K562 (cell line): ENCODE results near the gene RPL7A. TPM values are rescaled to one million over a fixed set of nuclear protein-coding genes. Genes with fewer than 3 reads are reported as not detected.

Experiments used
- ATAC-seq: fragments of 200-7000 bp; cut with Tn5 transposase; 3 replicates; pipeline ENCODE4 v1.9.1; 2020; ENCODE audit warnings: moderate library complexity
- BruUV-seq: library from RNA; stranded (reverse); fragments of 400-500 nt; replicated peaks from 2 replicates; lab custom pipeline; 2021; lab: Mats Ljungman, UMichigan
- CTCF ChIA-PET: fragments of 300-600 bp; formaldehyde crosslinking; extraction: SDS; loops from one replicate; lab custom pipeline; 2021; ENCODE audit warnings: low intra/inter-chr PET ratio; lab: Yijun Ruan, JAX
- POLR2A ChIA-PET: fragments of 300-600, 350-650 bp; sonication (Branson Sonifier 250); formaldehyde crosslinking; extraction: SDS; loops from one replicate; lab custom pipeline; 2021; ENCODE audit warnings: antibody characterized with exemption, inconsistent platforms; lab: Yijun Ruan, JAX
- DNase-seq, 4 experiments: peaks; one replicate each; pipeline versions ENCODE4 v3.0.0 to v3.0.0-alpha.2; 2011 to 2018; ENCODE audit warnings: low spot score in 3 of 4, mixed read lengths in 3 of 4; ENCODE audit errors: extremely low read depth in 1 of 4
- FAIRE-seq: peaks from 2 replicates; lab custom pipeline; 2011; peaks lifted over from hg19 to GRCh38; lab: Jason Lieb, UNC
- H2AFZ ChIP-seq: 2 replicates; pipeline ENCODE4 v1.6.0; 2011; ENCODE audit warnings: low read depth, low read length, control low read depth, inconsistent platforms
- H3K27ac ChIP-seq: fragments of 200-600 bp; 3 replicates; pipeline ENCODE4 v1.8.0; 2011; ENCODE audit warnings: low read depth, mild to moderate bottlenecking, control low read depth, inconsistent platforms, low read length, moderate library complexity, mixed read lengths; ENCODE audit errors: extremely low read depth
- H3K27me3 ChIP-seq, 2 experiments: fragments of 300-600 bp in 1 of 2; 2 replicates in 1 of 2; 3 replicates in 1 of 2; pipeline versions ENCODE4 v1.6.0 to v1.8.0; 2011; ENCODE audit warnings: inconsistent platforms in 2 of 2, low read length in 2 of 2, mild to moderate bottlenecking in 1 of 2, mixed read lengths in 1 of 2, moderate library complexity in 1 of 2; ENCODE audit not compliant: control insufficient read depth in 2 of 2, insufficient read depth in 2 of 2
- H3K36me3 ChIP-seq: fragments of 300-600 bp; 3 replicates; pipeline ENCODE4 v1.8.0; 2011; ENCODE audit warnings: mild to moderate bottlenecking, low read length, inconsistent platforms; ENCODE audit not compliant: control insufficient read depth, insufficient read depth
- H3K4me1 ChIP-seq, 2 experiments: fragments of 200-600 bp in 1 of 2; replicated peaks in 1 of 2; 2 replicates in 1 of 2; 3 replicates in 1 of 2; pipeline versions ENCODE4 v1.5.1 to v1.8.0; 2011; ENCODE audit warnings: inconsistent platforms in 2 of 2, low read length in 2 of 2, mild to moderate bottlenecking in 1 of 2, mixed read lengths in 1 of 2, moderate library complexity in 1 of 2; ENCODE audit not compliant: control insufficient read depth in 2 of 2, insufficient read depth in 2 of 2
- H3K4me2 ChIP-seq: 2 replicates; pipeline ENCODE4 v1.6.1; 2011; ENCODE audit warnings: low read length, control low read depth, inconsistent platforms, mixed read lengths; ENCODE audit not compliant: insufficient read depth
- H3K4me3 ChIP-seq: fragments of 200-600 bp; sonication (generic), shearing (Covaris generic); 2 replicates; pipeline ENCODE4 v1.5.1; 2016; ENCODE audit warnings: control low read depth, inconsistent platforms
- H3K79me2 ChIP-seq: fragments of 200-600 bp; 3 replicates; pipeline ENCODE4 v1.8.0; 2011; ENCODE audit warnings: low read length, inconsistent platforms; ENCODE audit not compliant: control insufficient read depth, insufficient read depth
- H3K9ac ChIP-seq, 2 experiments: 2 replicates each; pipeline versions ENCODE4 v1.6.0 to v1.6.1; 2011; ENCODE audit warnings: low read depth in 2 of 2, low read length in 2 of 2, control low read depth in 1 of 2, inconsistent platforms in 1 of 2, mild to moderate bottlenecking in 1 of 2, mixed read lengths in 1 of 2; ENCODE audit not compliant: insufficient read depth in 1 of 2
- H3K9me1 ChIP-seq: one replicate; pipeline ENCODE4 v1.6.0; 2011; ENCODE audit warnings: inconsistent platforms, mild to moderate bottlenecking, low read length, moderate library complexity; ENCODE audit not compliant: control insufficient read depth, insufficient read depth
- H3K9me3 ChIP-seq: replicated peaks from 2 replicates; pipeline ENCODE4 v1.5.1; 2011; ENCODE audit warnings: low read depth, low read length, inconsistent platforms; ENCODE audit not compliant: control insufficient read depth, insufficient read depth
- H4K20me1 ChIP-seq: replicated peaks from 2 replicates; pipeline ENCODE4 v1.6.1; 2011; ENCODE audit warnings: low read length, inconsistent platforms, mixed read lengths; ENCODE audit not compliant: control insufficient read depth, insufficient read depth
- CTCF ChIP-seq, 3 experiments: IDR thresholded peaks in 2 of 3; conservative IDR thresholded peaks in 1 of 3; 2 replicates each; pipeline ENCODE4 v1.5.1; 2011 to 2012; ENCODE audit warnings: low read length in 3 of 3, mild to moderate bottlenecking in 3 of 3, control low read depth in 2 of 3, improper control_type of control experiment in 1 of 3, inconsistent platforms in 1 of 3, low read depth in 1 of 3, mixed read lengths in 1 of 3, moderate library complexity in 1 of 3; ENCODE audit not compliant: insufficient read depth in 2 of 3
- CTCFL ChIP-seq: IDR thresholded peaks from 2 replicates; pipeline ENCODE4 v1.6.1; 2011; ENCODE audit warnings: borderline replicate concordance, low read depth, mild to moderate bottlenecking, moderate library complexity, low read length; ENCODE audit not compliant: insufficient read depth, poor library complexity, severe bottlenecking
- CXXC5 ChIP-seq: fragments of 250-450 bp; sonication (Bioruptor Pico); IDR thresholded peaks from 2 replicates; pipeline ENCODE4 v1.8.0; 2022; ENCODE audit warnings: inconsistent platforms, mild to moderate bottlenecking, moderate library complexity
- DPF2 ChIP-seq: fragments of 450-650 bp; IDR thresholded peaks from 2 replicates; pipeline ENCODE4 v1.6.1; 2016
- GTF2A2 ChIP-seq: IDR thresholded peaks from 2 replicates; pipeline ENCODE4 v1.6.1; 2016; ENCODE audit warnings: mild to moderate bottlenecking, missing genetic modification characterization, missing compliant biosample characterization
- MLX ChIP-seq, 2 experiments: fragments of 450-650 bp in 1 of 2; sonication (generic) in 1 of 2; formaldehyde crosslinking; conservative IDR thresholded peaks; 2 replicates each; pipeline versions ENCODE4 v1.4.0 to v1.8.1; 2020 to 2022; ENCODE audit warnings: mild to moderate bottlenecking in 1 of 2, missing genetic modification reagents in 1 of 2
- NFE2L1 ChIP-seq: fragments of 450-650 bp; IDR thresholded peaks from 2 replicates; pipeline ENCODE4 v1.6.1; 2016; ENCODE audit warnings: missing genetic modification characterization, low read depth, mild to moderate bottlenecking, missing compliant biosample characterization, moderate library complexity, borderline replicate concordance
- PTBP1 ChIP-seq: fragments of 200-400 bp; formaldehyde crosslinking; IDR thresholded peaks from 2 replicates; pipeline ENCODE4 v1.6.1; 2017; ENCODE audit warnings: low read depth, low read length
- ZNF512 ChIP-seq: IDR thresholded peaks from 2 replicates; pipeline ENCODE4 v1.6.1; 2016; ENCODE audit warnings: missing genetic modification characterization, missing compliant biosample characterization
- ZNF584 ChIP-seq: fragments of 200-800 bp; sonication (Bioruptor generic); IDR thresholded peaks from 2 replicates; pipeline ENCODE4 v1.6.1; 2016; ENCODE audit warnings: low read depth, mild to moderate bottlenecking, missing genetic modification characterization, missing compliant biosample characterization
- ZNF785 ChIP-seq: fragments of 250-450 bp; sonication (Bioruptor Pico); IDR thresholded peaks from 2 replicates; pipeline ENCODE4 v1.4.0; 2020; ENCODE audit warnings: mild to moderate bottlenecking
- WGBS: fragments of 100-300 bp; shearing (Covaris generic); methylation state at CpG from one replicate; pipeline ENCODE4 v1.1.6; 2016; ENCODE audit warnings: low coverage, mixed read lengths; ENCODE audit not compliant: insufficient coverage; ENCODE audit errors: missing lambda C conversion rate; 5-methylcytosine and 5-hydroxymethylcytosine counted together
- in situ Hi-C: fragments of 300-500 bp; cut with MboI; formaldehyde crosslinking; loops from 4 replicates; pipeline ENCODE4 v1.15.0; 2018; ENCODE audit warnings: inconsistent platforms, mixed read lengths
- intact Hi-C: fragments of 100-400 bp; cut with micrococcal nuclease; formaldehyde crosslinking; loops from 2 replicates; pipeline ENCODE4 v1.14.2; 2022
- polyA plus RNA-seq, 8 experiments: library from polyadenylated mRNA; depleted of rRNA in 4 of 8; stranded (reverse) in 5 of 8; unstranded in 3 of 8; fragments of >200 nt; fragmentation: Nextera tagmentation in 2 of 8; fragmentation: Illumina TruSeq in 1 of 8; extraction: Ambion mirVana in 2 of 8; extraction: Trizol in 1 of 8; gene quantifications; 2 replicates each; pipeline versions ENCODE4 v1.2.1 to v1.2.3, GENCODE V29; 2011 to 2014; ENCODE audit warnings: inconsistent platforms in 1 of 8, missing spikeins in 1 of 8
- total RNA-seq, 7 experiments: library from RNA; depleted of rRNA in 6 of 7; stranded (reverse); fragments of >200 nt in 6 of 7; fragmentation: Illumina TruSeq in 2 of 7; extraction: Trizol in 2 of 7; gene quantifications; 2 replicates each; pipeline versions ENCODE4 v1.2.1 to v1.2.3, GENCODE V29; 2011 to 2021; ENCODE audit warnings: low replicate concordance in 1 of 7

The RPL7A gene
- total and polyA plus RNA-seq, 9 of the 15 experiments (the other 6 are each of a cell fraction or from before 2014, with no cell fraction given) = 1,935 to 3,760 (median 2,652) TPM

GRCh38 chr9:133342570-133342969 lies 5.4 kb upstream of the RPL7A start:
- no peaks in the 10 kb centered on the region for H3K9me3 ChIP-seq
- ChIA-PET CTCF (no interaction called here), POLR2A (interaction anchor here (0.9 to 1.8 kb wide), 5 partner anchors 9 to 64 kb away, joined by 3 to 5 read pairs (median 5); no protein-coding TSS in a partner anchor)
- no peak overlapping the region for H3K27ac ChIP-seq
- intact Hi-C loops (no loop called here), in situ Hi-C loops (no loop called here)
- no peaks in the 10 kb centered on the region for H3K27me3 ChIP-seq
- H3K4me1 ChIP-seq = peaks cover 9 to 34% of the 10 kb centered on the region in 2 experiments; a peak in 4 of 5 replicates
- ATAC-seq (peak; percentile 36), DNase-seq (no peak), FAIRE-seq (no peak)
- BruUV-seq = no TSS peak
- H4K20me1 ChIP-seq = peaks cover 2% of the 10 kb centered on the region; the same call in 1 of the 2 replicates
- peak overlapping the region in 1 of 2 experiments; percentile 61; a peak in 1 of 4 replicates for H3K9ac ChIP-seq
- 82% methylated on average over 10 of the region's 11 CpGs for WGBS
- no peak overlapping the region for H3K4me3 ChIP-seq
- H3K79me2 ChIP-seq = peaks cover 23% of the 10 kb centered on the region
- H3K4me2 ChIP-seq = no peak overlapping the region
- H3K9me1 ChIP-seq = no peaks in the 10 kb centered on the region
- H2AFZ ChIP-seq = no peak overlapping the region
- peaks cover 82% of the 10 kb centered on the region for H3K36me3 ChIP-seq
- TF ChIP-seq MLX (CRISPR knock-in tag; conservative IDR thresholded peaks at IDR 0.05) = no peak
- no peak for TF ChIP-seq ZNF512
- no peak for TF ChIP-seq GTF2A2 (tag)
- no peak for TF ChIP-seq ZNF584 (CRISPR knock-in tag)
- TF ChIP-seq ZNF785 (CRISPR knock-in tag) = no peak
- TF ChIP-seq CTCF (IDR thresholded peaks at IDR 0.05 in 2 of 3, conservative IDR thresholded peaks at IDR 0.05 in 1 of 3; ENCODE audit: insufficient read depth in 2 of 3, low read depth in 1 of 3, low read length in 3 of 3) = peak; percentile 37 to 50 (median 40); a peak in 4 of 6 replicates
- no peak for TF ChIP-seq CXXC5
- peak; percentile 81 for TF ChIP-seq CTCFL
- TF ChIP-seq NFE2L1 (tag) = no peak
- TF ChIP-seq PTBP1 = no peak
- TF ChIP-seq DPF2 = no peak
